ENCODE results near the gene GNGT2. TPM values are rescaled to one million over a fixed set of nuclear protein-coding genes. Genes with fewer than 3 reads are reported as not detected.

Gene GNGT2
- total and polyA plus RNA-seq, 8 donors, result 0.23 to 2.2 (median 0.79) TPM

DNA sequence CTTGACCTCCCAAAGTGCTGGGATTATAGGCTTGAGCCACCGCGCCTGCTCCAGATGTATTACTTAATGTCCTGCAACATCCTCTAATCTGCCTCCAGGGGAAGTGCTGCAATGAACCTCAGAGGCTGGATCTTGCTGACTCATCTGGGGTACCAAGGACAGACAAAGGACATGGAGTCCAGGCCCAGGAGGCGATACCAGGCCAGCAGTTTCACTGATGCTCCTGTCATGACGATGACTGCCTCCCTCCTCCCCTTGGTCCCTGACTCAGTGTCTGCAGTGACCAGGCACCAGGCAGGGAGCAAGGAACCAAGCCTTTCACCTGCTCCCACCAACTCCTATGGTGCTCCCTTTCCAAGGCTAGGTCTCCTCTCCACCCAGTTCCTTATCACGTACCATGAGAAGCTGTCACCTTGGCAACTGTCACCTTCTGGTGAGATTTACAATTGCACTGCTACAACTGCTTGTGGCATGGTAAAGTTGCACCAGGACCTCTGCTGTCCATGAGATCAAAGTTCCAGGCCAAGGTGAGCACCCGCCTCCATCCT, 41.8 kb upstream of the GNGT2 start:
- WGBS, 2 donors, result 77 to 78% methylated on average over 6 of the region's 6 CpGs
- TF ChIP-seq, protein P1, sequence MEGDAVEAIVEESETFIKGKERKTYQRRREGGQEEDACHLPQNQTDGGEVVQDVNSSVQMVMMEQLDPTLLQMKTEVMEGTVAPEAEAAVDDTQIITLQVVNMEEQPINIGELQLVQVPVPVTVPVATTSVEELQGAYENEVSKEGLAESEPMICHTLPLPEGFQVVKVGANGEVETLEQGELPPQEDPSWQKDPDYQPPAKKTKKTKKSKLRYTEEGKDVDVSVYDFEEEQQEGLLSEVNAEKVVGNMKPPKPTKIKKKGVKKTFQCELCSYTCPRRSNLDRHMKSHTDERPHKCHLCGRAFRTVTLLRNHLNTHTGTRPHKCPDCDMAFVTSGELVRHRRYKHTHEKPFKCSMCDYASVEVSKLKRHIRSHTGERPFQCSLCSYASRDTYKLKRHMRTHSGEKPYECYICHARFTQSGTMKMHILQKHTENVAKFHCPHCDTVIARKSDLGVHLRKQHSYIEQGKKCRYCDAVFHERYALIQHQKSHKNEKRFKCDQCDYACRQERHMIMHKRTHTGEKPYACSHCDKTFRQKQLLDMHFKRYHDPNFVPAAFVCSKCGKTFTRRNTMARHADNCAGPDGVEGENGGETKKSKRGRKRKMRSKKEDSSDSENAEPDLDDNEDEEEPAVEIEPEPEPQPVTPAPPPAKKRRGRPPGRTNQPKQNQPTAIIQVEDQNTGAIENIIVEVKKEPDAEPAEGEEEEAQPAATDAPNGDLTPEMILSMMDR (IDR thresholded peaks at IDR 0.05), result no peak
- FAIRE-seq, result no peak
- ATAC-seq, result no peak
- Histone ChIP-seq H3K4me3 (no peak overlapping the region), H3K27me3 (no peaks in the 10 kb centered on the region), H3K4me1 (no peaks in the 10 kb centered on the region), H3K27ac (no peak overlapping the region), H3K9me3 (no peaks in the 10 kb centered on the region), H3K36me3 (no peaks in the 10 kb centered on the region)
- intact Hi-C loops (cut with DNase I), result no loop called here
- DNase-seq, result no peak

DNA sequence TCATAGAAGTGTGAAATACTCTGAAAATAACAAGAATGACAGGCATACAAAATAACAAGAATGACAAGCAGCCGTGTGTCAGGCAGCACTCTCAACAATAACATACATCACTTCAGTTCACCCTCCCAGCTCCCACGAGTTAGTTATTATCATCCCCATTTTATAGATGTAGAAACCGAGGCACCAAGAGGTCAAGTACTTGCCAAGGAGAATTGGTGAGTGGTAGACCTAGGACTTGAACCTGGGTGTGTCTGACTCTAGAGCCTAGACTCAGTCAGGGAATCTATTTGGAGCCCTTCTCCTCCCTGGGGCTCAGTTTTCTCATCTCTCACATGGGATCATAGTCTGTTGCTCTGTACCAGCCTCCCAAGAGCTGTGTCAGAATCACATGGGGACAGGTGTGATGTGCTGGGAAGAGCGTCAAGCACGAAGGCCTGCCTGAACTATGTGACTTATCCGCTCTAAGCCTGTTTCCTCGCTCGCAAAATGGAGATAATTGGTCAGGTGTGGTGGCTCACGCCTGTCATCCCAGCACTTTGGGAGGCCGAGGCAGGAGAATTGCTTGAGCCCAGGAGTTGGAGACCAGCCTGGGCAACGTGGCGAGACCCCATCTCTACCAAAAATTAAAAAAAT, 39.6 kb upstream of the GNGT2 start:
- no peaks in the 10 kb centered on the region for H3K9me3 ChIP-seq

DNA sequence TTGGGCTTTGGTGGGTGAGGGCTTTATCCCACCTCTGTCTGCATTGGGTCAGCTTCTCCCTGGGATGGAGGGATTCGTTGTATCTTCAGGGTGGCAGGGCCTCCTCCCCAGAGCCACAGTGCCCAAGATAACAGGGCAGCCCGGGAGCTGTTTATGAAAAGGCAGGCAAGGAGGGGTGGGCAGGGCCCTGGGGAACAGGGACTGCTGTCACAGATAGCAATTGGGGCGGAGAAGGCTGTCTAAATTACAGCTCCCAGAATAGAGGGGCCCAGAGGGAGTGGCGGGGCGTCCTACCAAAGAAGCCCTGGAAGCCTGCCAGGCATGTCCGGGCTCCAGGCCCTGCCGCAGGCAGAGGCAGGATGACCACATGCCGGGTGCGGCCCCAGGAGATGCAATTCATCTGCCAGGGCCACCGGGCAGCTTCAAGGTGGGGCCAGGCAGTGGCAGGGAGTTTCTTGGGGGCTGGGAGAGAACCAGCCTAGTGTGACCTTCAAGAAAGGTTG, 39.0 kb upstream of the GNGT2 start:
- no peak for ATAC-seq

More for the DNA sequence above, 39.6 kb upstream of the GNGT2 start:
- intact Hi-C loops (cut with DNase I), result no loop called here
- Histone ChIP-seq H3K27me3 (no peaks in the 10 kb centered on the region), H3K36me3 (no peaks in the 10 kb centered on the region), H3K4me1 (no peaks in the 10 kb centered on the region), H3K27ac (no peak overlapping the region), H3K4me3 (no peak overlapping the region)
- TF ChIP-seq, protein P1 (IDR thresholded peaks at IDR 0.05), result no peak
- WGBS, 2 donors, result 77 to 86% methylated on average over 12 of the region's 12 CpGs
- ATAC-seq (no peak), DNase-seq (no peak), FAIRE-seq (no peak)

DNA sequence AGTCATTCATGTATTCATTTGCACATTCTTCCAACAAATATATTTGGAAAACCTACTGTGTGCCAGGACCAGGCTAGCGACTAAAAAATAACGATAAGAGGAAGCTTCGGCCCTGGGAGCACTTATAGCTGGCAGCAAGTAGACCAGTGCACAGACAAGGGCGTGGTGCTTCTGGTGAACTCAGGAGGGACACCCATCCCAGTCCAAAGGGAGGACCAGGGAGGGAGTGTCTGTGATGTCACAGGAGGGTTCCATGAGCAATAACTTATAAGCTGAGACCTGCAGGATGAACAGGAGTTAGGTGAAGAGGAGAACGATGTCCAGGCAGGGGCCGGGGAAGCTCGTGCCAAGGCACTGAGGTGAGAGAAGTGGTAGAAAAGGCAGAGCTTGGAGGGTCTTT, 37.6 kb upstream of the GNGT2 start:
- FAIRE-seq (no peak), DNase-seq (no peak), ATAC-seq (no peak)
- Histone ChIP-seq H3K9me3 (no peaks in the 10 kb centered on the region), H3K4me3 (no peak overlapping the region), H3K27ac (no peak overlapping the region), H3K27me3 (no peaks in the 10 kb centered on the region), H3K4me1 (no peaks in the 10 kb centered on the region), H3K36me3 (no peaks in the 10 kb centered on the region)
- intact Hi-C loops (cut with DNase I), result no loop called here
- TF ChIP-seq, protein P1 (IDR thresholded peaks at IDR 0.05), result no peak
- 77 to 81% methylated on average over 7 of the region's 7 CpGs for WGBS, 2 donors

More for the DNA sequence above, 39.0 kb upstream of the GNGT2 start:
- Histone ChIP-seq H3K9me3 (no peaks in the 10 kb centered on the region), H3K27ac (no peak overlapping the region), H3K4me1 (no peaks in the 10 kb centered on the region), H3K27me3 (no peaks in the 10 kb centered on the region), H3K4me3 (no peak overlapping the region), H3K36me3 (no peaks in the 10 kb centered on the region)
- intact Hi-C loops (cut with DNase I), result no loop called here
- WGBS, 2 donors, result 37 to 54% methylated on average over 9 to 10 of the region's 10 CpGs
- DNase-seq (peak in 1 of 6 donors; percentile 50), FAIRE-seq (no peak)
- TF ChIP-seq, protein P1 (IDR thresholded peaks at IDR 0.05), result no peak

DNA sequence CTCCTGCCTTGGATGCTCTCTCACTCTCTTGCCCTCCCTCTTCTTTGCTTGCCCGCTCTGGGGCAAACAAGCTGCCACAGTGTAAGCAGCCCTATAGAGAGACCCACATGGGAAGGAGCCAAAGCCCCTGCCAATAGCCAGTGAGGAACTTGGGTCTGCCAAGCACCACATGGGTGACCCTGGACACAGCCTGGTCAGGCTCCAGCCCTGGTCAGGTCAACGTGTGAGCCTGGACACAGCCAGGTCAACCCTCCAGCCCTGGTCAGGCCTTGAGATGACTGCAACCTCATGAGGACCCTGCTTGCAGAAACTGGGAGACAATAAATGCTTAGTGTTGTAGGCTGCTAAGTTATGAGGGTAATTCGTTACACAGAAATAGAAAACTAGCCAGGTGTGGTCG, 34.5 kb upstream of the GNGT2 start:
- no peak for ATAC-seq
- no peak for FAIRE-seq

More for the DNA sequence above, 34.5 kb upstream of the GNGT2 start:
- Histone ChIP-seq H3K9me3 (no peaks in the 10 kb centered on the region), H3K27me3 (no peaks in the 10 kb centered on the region), H3K4me1 (no peaks in the 10 kb centered on the region), H3K27ac (no peak overlapping the region), H3K36me3 (no peaks in the 10 kb centered on the region), H3K4me3 (no peak overlapping the region)
- intact Hi-C loops (cut with DNase I), result no loop called here
- TF ChIP-seq, protein P1 (IDR thresholded peaks at IDR 0.05), result no peak
- no peak for DNase-seq
- 75 to 77% methylated on average over 4 of the region's 4 CpGs for WGBS, 2 donors
